GM18511 (cell line): ENCODE measurements around the gene PKD2.
"Not testable (repeated sequence)": the region's sequence is repeated elsewhere in the genome, so short reads cannot be mapped to it uniquely, and the experiment has no call there.

Experiments used
- ATAC-seq: cut with Tn5 transposase; IDR thresholded peaks from one replicate; pipeline ENCODE4 v1.9.1; 2021; ENCODE audit warnings: mild to moderate bottlenecking, moderate library complexity; ENCODE audit not compliant: unreplicated experiment

Gene PKD2

DNA sequence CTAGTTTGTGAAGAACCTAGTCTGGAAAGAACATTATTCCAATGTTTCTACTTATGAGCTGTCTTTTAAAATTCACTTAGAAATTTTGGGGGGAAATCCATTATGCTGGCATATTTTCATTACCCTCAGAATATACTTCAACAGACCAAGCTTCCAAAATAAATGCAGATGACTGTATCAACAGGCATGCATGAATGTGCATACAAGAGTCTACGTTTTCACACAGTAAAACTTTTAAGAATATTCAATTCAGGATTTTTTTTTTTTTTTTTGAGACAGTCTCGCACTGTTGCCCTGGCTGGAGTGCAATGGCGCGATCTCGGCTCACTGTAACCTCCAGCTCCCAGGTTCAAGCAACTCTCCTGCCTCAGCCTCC, 101.3 kb downstream of the PKD2 start:
- ATAC-seq = no peak

DNA sequence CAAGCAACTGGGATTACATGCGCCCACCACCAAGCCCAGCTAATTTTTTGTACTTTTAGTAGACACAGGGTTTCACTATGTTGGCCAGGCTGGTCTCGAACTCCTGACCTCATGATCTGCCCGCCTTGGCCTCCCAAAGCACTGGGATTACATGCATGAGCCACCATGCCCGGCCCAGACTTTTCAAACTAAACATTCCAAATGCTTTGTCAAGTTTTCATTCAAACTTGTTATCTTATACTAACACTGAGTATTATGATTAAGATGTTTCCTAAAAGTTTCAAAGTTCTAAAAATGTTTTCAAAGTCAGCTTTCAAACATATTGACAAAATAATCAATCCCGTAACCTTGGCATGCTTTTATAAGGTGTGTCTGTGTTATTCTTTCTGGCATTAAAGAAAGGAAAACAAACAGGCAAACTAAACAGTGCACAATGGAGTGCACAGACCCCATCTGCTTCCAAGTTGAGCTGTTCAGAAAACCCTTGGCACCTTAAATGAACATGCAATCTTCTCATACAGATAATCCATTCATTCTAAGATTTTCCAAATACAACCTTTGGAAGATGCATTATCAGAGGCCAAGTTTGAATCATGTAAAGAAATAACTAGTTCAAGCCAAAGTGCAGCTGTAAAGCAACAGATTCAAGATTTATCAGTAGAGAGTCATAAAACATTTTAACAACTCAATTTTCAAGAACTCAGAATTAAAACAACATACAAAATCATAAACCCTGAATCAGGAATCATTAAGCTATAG, 101.9 kb downstream of the PKD2 start:
- ATAC-seq = no peak

GRCh38 chr4:88110826-88111225, 103.4 kb downstream of the PKD2 start:
- no peak for ATAC-seq

DNA sequence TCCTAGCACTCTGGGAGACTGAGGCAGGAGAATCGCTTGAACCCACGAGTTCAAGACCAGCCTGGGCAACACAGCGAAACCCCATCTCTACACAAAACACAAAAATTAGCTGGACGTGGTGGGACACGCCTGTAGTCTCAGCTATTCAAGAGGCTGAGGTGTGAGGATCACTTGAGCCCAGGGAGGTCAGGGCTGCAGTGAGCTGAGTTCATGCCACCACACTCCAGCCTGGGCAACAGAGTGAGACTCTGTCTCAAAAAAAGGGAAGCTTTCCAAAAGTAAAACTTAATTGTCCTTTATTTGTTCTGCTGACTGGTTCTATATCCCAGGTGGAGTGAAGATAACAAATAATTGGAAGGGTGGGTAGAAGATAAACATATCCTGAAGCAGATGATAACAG, 105.4 kb downstream of the PKD2 start:
- ATAC-seq = no peak

DNA sequence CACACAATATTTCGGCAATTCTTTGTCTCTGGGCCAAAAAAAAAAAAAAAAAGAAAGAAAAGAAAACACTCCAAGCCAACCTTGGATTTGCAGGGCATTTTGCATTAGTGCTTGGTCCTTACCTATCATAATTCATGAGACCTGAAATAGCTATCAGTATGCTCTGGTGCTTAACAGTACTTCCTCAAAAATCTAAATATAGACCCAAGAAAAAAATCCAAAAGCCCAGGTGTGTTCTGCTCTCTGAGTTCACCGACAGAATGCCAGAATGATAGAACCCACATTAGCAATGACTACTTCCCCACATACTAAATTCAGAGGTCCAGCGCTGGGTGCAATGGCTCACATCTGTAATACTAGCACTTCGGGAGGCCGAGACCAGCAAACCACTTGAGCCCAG, 108.2 kb downstream of the PKD2 start:
- no peak for ATAC-seq

DNA sequence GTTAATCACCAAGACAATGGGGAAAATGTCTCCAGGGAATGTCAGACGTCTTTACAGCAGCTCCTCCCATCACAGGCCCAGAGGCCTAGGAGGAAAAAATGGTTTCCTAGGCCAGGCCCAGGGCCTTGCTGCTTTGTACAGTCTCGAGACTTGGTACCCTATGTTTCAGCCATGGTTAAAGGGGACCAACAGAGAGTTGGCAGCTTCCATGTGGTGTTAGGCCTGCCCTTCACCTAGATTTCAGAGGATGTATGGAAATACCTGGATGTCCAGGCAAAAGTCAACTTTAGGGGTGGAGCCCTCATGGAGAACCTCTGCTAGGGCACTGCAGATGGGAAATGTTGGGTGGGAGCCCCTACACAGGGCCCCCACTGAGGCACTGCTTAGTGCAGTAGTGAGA, 112.5 kb downstream of the PKD2 start:
- no peak for ATAC-seq

DNA sequence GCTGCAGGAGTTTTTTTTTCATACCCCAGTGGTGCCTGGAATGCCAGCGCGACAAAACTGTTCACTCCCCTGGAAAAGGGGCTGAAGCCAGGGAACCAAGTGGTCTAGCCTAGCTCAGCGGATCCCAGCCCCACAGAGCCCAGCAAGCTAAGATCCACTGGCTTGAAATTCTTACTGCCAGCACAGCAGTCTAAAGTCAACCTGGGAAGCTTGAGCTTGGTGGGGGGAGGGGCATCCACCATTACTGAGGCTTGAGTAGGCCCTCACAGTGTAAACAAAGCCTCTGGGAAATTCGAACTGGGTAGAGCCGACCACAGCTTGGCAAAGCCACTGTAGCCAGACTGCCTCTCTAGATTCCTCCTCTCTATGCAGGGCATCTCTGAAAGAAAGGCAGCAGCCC, 114.8 kb downstream of the PKD2 start:
- ATAC-seq = not testable (repeated sequence)
